ENCODE results near the gene MRPS15.
A peak's percentile ranks its signal among the peaks of the same experiment; 100 is the strongest.
"Not testable (repeated sequence)": the region's sequence is repeated elsewhere in the genome, so short reads cannot be mapped to it uniquely, and the experiment has no call there.

MRPS15 gene

GRCh38 chr1:36463803-36464604 lies at the start of gene MRPS15:
Gene MRPS15, minus strand, starts transcription at chr1:36464384. Its CDS starts 109 bp downstream, at chr1:36464275.
- DNase-seq (ENCODE audit: low spot score): peak; percentile 93

GRCh38 chr1:36512842-36513241 lies 48.7 kb upstream of the MRPS15 start:
- no peak for DNase-seq (ENCODE audit: low spot score)

- DNase-seq (ENCODE audit: low spot score): no peak
These were observed 47.9 kb upstream of the MRPS15 start for GRCh38 chr1:36511804-36512798.

- DNase-seq (ENCODE audit: low spot score): not testable (repeated sequence)
These were observed 47.0 kb upstream of the MRPS15 start for GRCh38 chr1:36511220-36511619.

- no peak for DNase-seq (ENCODE audit: low spot score)
These were observed 46.2 kb upstream of the MRPS15 start for GRCh38 chr1:36510418-36510817.

- no peak for DNase-seq (ENCODE audit: low spot score)
These were observed 44.1 kb upstream of the MRPS15 start for GRCh38 chr1:36508257-36508656.

- no peak for DNase-seq (ENCODE audit: low spot score)
These were observed 42.2 kb upstream of the MRPS15 start for GRCh38 chr1:36506276-36506920.

- no peak for DNase-seq (ENCODE audit: low spot score)
These were observed 39.5 kb upstream of the MRPS15 start for GRCh38 chr1:36503733-36504132.

GRCh38 chr1:36503159-36503558 lies 39.0 kb upstream of the MRPS15 start:
- no peak for DNase-seq (ENCODE audit: low spot score)

GRCh38 chr1:36502616-36503015 lies 38.4 kb upstream of the MRPS15 start:
- no peak for DNase-seq (ENCODE audit: low spot score)

- not testable (repeated sequence) for DNase-seq (ENCODE audit: low spot score)
These were observed 37.7 kb upstream of the MRPS15 start for GRCh38 chr1:36501911-36502310.

- no peak for DNase-seq (ENCODE audit: low spot score)
These were observed 33.0 kb upstream of the MRPS15 start for GRCh38 chr1:36497207-36497606.

- DNase-seq (ENCODE audit: low spot score): no peak
These were observed 30.8 kb upstream of the MRPS15 start for GRCh38 chr1:36494971-36495370.

GRCh38 chr1:36493524-36493923 lies 29.3 kb upstream of the MRPS15 start:
- no peak for DNase-seq (ENCODE audit: low spot score)

GRCh38 chr1:36492491-36492890 lies 28.3 kb upstream of the MRPS15 start:
- no peak for DNase-seq (ENCODE audit: low spot score)

- not testable (repeated sequence) for DNase-seq (ENCODE audit: low spot score)
These were observed 25.3 kb upstream of the MRPS15 start for GRCh38 chr1:36489258-36490051.

GRCh38 chr1:36487906-36488305 lies 23.7 kb upstream of the MRPS15 start:
- no peak for DNase-seq (ENCODE audit: low spot score)

- not testable (repeated sequence) for DNase-seq (ENCODE audit: low spot score)
These were observed 23.1 kb upstream of the MRPS15 start for GRCh38 chr1:36487336-36487725.

- DNase-seq (ENCODE audit: low spot score): no peak
These were observed 22.5 kb upstream of the MRPS15 start for GRCh38 chr1:36486439-36487335.

- no peak for DNase-seq (ENCODE audit: low spot score)
These were observed 21.9 kb upstream of the MRPS15 start for GRCh38 chr1:36486093-36486438.

GRCh38 chr1:36484099-36484498 lies 19.9 kb upstream of the MRPS15 start:
- no peak for DNase-seq (ENCODE audit: low spot score)
